Transverse colon (tissue), 4 donors: ENCODE measurements around the gene MAML1. TPM values are rescaled to one million over a fixed set of nuclear protein-coding genes. Genes with fewer than 3 reads are reported as not detected.
A peak's percentile ranks its signal among the peaks of the same experiment; 100 is the strongest.
"Not testable (repeated sequence)": the region's sequence is repeated elsewhere in the genome, so short reads cannot be mapped to it uniquely, and the experiment has no call there.

Source experiments
- DNase-seq: peaks from one replicate; pipeline ENCODE4 v3.0.0-alpha.2; 2019
- H3K27ac ChIP-seq, 4 donors: fragments of 200-600 bp; sonication (generic); 2 replicates each; pipeline ENCODE4 v1.5.1; 2016 to 2018; ENCODE audit warnings: inconsistent platforms in 4 of 4
- H3K27me3 ChIP-seq: fragments of 200-600 bp; sonication (generic); 2 replicates; pipeline ENCODE4 v1.5.1; 2017; ENCODE audit warnings: inconsistent platforms
- H3K36me3 ChIP-seq, 4 donors: fragments of 200-600 bp; sonication (generic); 2 replicates each; pipeline ENCODE4 v1.5.1; 2017 to 2019; ENCODE audit warnings: inconsistent platforms in 4 of 4
- H3K4me1 ChIP-seq, 4 donors: fragments of 200-600 bp; sonication (generic); 2 replicates each; pipeline ENCODE4 v1.5.1; 2017 to 2020; ENCODE audit warnings: inconsistent platforms in 4 of 4
- H3K4me3 ChIP-seq, 4 donors: fragments of 200-600 bp; sonication (generic); 1 replicate in 1 of 4; 2 replicates in 3 of 4; pipeline versions ENCODE4 v1.5.1 to v1.6.1; 2017 to 2019; ENCODE audit warnings: inconsistent platforms in 4 of 4
- H3K9me3 ChIP-seq, 2 donors: fragments of 200-600 bp; sonication (generic); 2 replicates each; pipeline ENCODE4 v1.5.1; 2017 to 2019; ENCODE audit warnings: inconsistent platforms in 2 of 2
- EP300 ChIP-seq: sonication (generic); formaldehyde crosslinking; IDR thresholded peaks from one replicate; pipeline ENCODE4 v1.6.1; 2017; ENCODE audit warnings: antibody characterized with exemption, low read depth
- POLR2A ChIP-seq: fragments of 450-650 bp; IDR thresholded peaks from one replicate; pipeline ENCODE4 v1.6.1; 2016; ENCODE audit warnings: antibody characterized with exemption, mild to moderate bottlenecking, moderate library complexity
- POLR2AphosphoS5 ChIP-seq, 3 donors: sonication (generic); formaldehyde crosslinking; IDR thresholded peaks; one replicate each; pipeline ENCODE4 v1.6.1; 2016; ENCODE audit warnings: antibody characterized with exemption in 3 of 3
- WGBS, 2 donors: methylation state at CpG; one replicate each; pipeline ENCODE4 v1.1.5; 2018; ENCODE audit warnings: low coverage in 1 of 2; 5-methylcytosine and 5-hydroxymethylcytosine counted together
- in situ Hi-C, 4 donors: fragments of 200-750 bp; cut with MboI; loops; one replicate each; pipeline versions ENCODE4 v1.15.0 to v1.15.1; 2017; ENCODE audit warnings: low sequenced_read_pairs in 3 of 4, low pct_ligation_motif_present in 1 of 4, low pct_unique_long_range_greater_than_20kb in 1 of 4
- intact Hi-C: fragments of 100-400 bp; cut with DNase I; formaldehyde crosslinking; loops from one replicate; pipeline ENCODE4 v1.15.1; 2023; ENCODE audit warnings: low total_unique reads
- total RNA-seq, 4 donors: library from RNA; depleted of rRNA; stranded (reverse); fragments of >200 nt; gene quantifications; one replicate each; pipeline ENCODE4 v1.1.0, GENCODE V29; 2016
- TF ChIP-seq, protein P1 (sequence below), 5 experiments: fragments of 200-600 bp in 3 of 5; fragments of 450-650 bp in 2 of 5; sonication (generic) in 3 of 5; IDR thresholded peaks; 1 replicate in 2 of 5; 2 replicates in 3 of 5; pipeline ENCODE4 v1.5.1; 2016 to 2017; ENCODE audit warnings: antibody characterized with exemption in 5 of 5, inconsistent platforms in 3 of 5, mild to moderate bottlenecking in 2 of 5, moderate library complexity in 1 of 5

Gene MAML1
- total RNA-seq, 4 donors from 2014 or later: 22.8 to 28.7 (median 27.3) TPM

DNA sequence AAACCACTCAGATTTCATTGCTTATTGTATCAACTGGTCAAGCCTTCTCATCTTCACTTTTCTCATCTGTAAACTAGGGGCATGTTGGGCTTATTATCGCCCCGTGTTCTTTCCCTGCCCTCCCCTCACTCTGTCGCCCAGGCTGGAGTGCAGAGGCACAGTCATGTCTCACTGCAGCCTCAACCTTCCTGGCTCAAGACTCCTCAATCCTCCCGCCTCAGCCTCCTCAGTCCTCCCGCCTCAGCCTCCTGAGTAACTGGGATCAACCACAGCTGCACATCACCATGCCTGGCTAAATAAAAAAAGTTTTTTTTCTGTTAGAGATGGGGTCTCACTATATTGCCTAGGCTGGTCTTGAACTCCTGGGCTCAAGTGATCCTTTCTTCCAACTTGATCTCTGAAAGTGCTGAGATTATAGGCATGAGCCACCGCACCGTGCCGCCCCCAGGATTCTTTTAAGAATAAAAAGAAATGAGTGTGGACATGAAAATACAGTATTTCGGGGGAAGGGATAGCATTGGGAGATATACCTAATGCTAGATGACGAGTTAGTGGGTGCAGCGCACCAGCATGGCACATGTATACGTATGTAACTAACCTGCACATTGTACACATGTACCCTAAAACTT lies 2.0 kb downstream of the MAML1 start:
- Histone ChIP-seq H3K4me3 (peak overlapping the region in 1 of 4 donors; percentile 98), H3K9me3 (no peaks in the 10 kb centered on the region), H3K4me1 (peaks cover 27 to 64% (median 35%) of the 10 kb centered on the region in 4 donors), H3K36me3 (peaks cover 0 to 6% (median 1%) of the 10 kb centered on the region in 4 donors), H3K27ac (peak overlapping the region; percentile 97 to 99 (median 99)), H3K27me3 (no peaks in the 10 kb centered on the region)
- 71 to 74% methylated on average over 12 of the region's 12 CpGs for whole genome bisulfite sequencing, 2 donors
- TF ChIP-seq, protein P1, sequence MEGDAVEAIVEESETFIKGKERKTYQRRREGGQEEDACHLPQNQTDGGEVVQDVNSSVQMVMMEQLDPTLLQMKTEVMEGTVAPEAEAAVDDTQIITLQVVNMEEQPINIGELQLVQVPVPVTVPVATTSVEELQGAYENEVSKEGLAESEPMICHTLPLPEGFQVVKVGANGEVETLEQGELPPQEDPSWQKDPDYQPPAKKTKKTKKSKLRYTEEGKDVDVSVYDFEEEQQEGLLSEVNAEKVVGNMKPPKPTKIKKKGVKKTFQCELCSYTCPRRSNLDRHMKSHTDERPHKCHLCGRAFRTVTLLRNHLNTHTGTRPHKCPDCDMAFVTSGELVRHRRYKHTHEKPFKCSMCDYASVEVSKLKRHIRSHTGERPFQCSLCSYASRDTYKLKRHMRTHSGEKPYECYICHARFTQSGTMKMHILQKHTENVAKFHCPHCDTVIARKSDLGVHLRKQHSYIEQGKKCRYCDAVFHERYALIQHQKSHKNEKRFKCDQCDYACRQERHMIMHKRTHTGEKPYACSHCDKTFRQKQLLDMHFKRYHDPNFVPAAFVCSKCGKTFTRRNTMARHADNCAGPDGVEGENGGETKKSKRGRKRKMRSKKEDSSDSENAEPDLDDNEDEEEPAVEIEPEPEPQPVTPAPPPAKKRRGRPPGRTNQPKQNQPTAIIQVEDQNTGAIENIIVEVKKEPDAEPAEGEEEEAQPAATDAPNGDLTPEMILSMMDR (IDR thresholded peaks at IDR 0.05): no peak
- no peak for TF ChIP-seq EP300
- TF ChIP-seq POLR2AphosphoS5 (IDR thresholded peaks at IDR 0.05): no peak
- TF ChIP-seq POLR2A: no peak
- DNase-seq: no peak
- intact Hi-C loops: loop anchor here (5.0 kb wide), 1 partner anchor 73 kb away; the partner anchor contains the start of gene MGAT4B
- in situ Hi-C loops: no loop called here

DNA sequence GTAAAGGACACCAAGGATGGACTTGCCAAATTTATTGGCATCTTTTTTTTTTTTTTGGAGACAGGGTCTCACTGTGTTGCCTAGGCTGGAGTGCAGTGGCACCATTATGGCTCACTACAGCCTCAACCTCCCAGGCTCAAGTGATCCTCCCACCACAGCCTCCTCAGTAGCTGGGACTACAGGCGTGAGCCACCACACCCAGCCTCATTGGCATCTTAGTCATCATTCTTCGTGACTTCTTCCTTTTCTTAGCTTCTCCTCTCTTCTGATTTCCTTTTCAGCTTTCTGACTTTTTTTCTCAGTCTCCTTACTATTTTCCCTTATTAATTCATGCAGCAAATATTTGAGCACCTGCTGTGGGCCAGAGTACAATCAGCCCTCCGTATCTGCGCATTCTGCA lies 6.1 kb downstream of the MAML1 start:
- no peak overlapping the region for H3K4me3 ChIP-seq
- no peaks in the 10 kb centered on the region for H3K36me3 ChIP-seq
- H3K9me3 ChIP-seq: no peaks in the 10 kb centered on the region
- no peaks in the 10 kb centered on the region for H3K27me3 ChIP-seq
- no peak for DNase-seq
- 82 to 91% methylated on average over 2 to 4 of the region's 4 CpGs for WGBS, 2 donors
- H3K27ac ChIP-seq: no peak overlapping the region
- peaks cover 23 to 54% (median 29%) of the 10 kb centered on the region in 4 donors for H3K4me1 ChIP-seq
- in situ Hi-C loops: no loop called here
- TF ChIP-seq EP300 (no peak), POLR2A (no peak)
- intact Hi-C loops: no loop called here

DNA sequence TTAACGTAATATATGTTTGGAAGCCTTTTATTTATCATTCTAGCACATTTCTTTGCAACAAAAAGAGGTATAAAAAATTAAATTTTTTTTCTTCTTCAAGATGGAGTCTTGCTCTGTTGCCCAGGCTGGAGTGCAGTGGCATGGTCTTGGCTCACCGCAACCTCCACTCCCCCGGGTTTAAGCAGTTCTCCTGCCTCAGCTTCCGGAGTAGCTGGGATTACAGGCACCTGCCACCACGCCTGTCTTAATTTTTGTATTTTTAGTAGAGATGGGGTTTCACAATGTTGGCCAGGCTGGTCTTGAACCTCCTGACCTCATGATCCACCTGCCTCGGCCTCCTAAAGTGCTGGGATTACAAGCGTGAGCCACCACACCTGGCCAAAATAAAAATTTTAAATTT lies 11.5 kb downstream of the MAML1 start:
- H3K27me3 ChIP-seq, intact Hi-C loops, DNase-seq, H3K27ac ChIP-seq, H3K9me3 ChIP-seq, in situ Hi-C loops, H3K4me3 ChIP-seq, H3K36me3 ChIP-seq: not testable (repeated sequence)
- peaks cover 0 to 17% (median 0%) of the 10 kb centered on the region in 4 donors for H3K4me1 ChIP-seq
- WGBS, 2 donors: 89 to 100% methylated on average over 6 to 7 of the region's 7 CpGs

DNA sequence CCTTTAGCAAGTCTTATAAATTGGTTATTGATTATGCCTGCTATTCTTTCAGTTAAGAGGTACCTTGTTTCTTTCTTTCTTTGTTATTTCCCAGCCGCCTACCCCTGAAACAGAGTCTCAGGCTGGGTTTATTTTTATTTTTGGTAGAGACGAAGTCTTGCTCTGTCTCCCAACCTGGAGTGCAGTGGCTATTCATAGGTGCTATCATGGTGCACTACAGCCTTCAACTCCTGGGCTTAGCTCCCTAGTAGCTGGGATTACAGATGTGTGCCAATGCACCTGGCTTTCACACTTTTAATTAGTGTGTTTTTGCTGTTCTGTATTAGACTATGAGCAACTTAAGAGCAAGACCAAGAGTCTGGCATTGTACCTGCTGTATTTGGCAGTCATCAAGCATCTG lies 14.2 kb downstream of the MAML1 start:
- no peak for DNase-seq
- no peak overlapping the region for H3K27ac ChIP-seq
- H3K4me3 ChIP-seq: no peak overlapping the region
- peaks cover 0 to 17% (median 0%) of the 10 kb centered on the region in 4 donors for H3K4me1 ChIP-seq
- intact Hi-C loops (no loop called here), in situ Hi-C loops (no loop called here)
- H3K27me3 ChIP-seq: no peaks in the 10 kb centered on the region
- H3K9me3 ChIP-seq: no peaks in the 10 kb centered on the region
- 83 to 100% methylated on average over 2 of the region's 2 CpGs for WGBS, 2 donors
- H3K36me3 ChIP-seq: no peaks in the 10 kb centered on the region
- TF ChIP-seq EP300: no peak
- no peak for TF ChIP-seq POLR2AphosphoS5 (IDR thresholded peaks at IDR 0.05)
- TF ChIP-seq, protein P1 (IDR thresholded peaks at IDR 0.05): no peak
- TF ChIP-seq POLR2A: no peak

DNA sequence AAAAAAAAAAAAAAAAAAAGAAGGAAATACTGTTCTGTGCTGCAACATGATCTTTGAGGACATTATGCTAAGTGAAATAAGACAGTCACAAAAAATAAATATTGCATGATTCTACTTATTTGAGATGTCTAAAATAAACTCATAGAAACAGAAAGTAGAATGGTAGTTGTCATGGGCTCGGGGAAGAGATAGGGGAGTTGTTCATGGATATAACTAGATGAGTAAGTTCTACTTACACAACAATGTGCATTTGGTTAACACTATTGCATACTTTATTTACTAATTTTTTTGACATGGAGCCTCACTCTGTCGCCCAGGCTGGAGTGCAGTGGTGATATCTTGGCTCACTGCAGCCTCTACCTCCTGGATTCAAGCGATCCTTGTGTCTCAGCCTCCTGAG lies 15.2 kb downstream of the MAML1 start:
- DNase-seq: no peak
- no peaks in the 10 kb centered on the region for H3K9me3 ChIP-seq
- intact Hi-C loops (no loop called here), in situ Hi-C loops (no loop called here)
- TF ChIP-seq EP300: no peak
- TF ChIP-seq POLR2AphosphoS5 (IDR thresholded peaks at IDR 0.05): no peak
- TF ChIP-seq POLR2A: no peak
- TF ChIP-seq, protein P1 (IDR thresholded peaks at IDR 0.05): no peak
- WGBS, 2 donors: 78 to 89% methylated on average over 3 of the region's 3 CpGs
- H3K4me1 ChIP-seq: peaks cover 0 to 17% (median 0%) of the 10 kb centered on the region in 4 donors
- H3K36me3 ChIP-seq: no peaks in the 10 kb centered on the region
- H3K27me3 ChIP-seq: no peaks in the 10 kb centered on the region
- no peak overlapping the region for H3K27ac ChIP-seq
- H3K4me3 ChIP-seq: no peak overlapping the region
